ENCODE data around the gene RAD51C.

- TF ChIP-seq CEBPB (IDR thresholded peaks at IDR 0.05) (no peak), POLR2A (IDR thresholded peaks at IDR 0.05; ENCODE audit: low read length) (no peak), CTCF (IDR thresholded peaks at IDR 0.05) (no peak), HOXA7 (CRISPR knock-in tag; IDR thresholded peaks at IDR 0.05) (no peak), CHD4 (IDR thresholded peaks at IDR 0.05; ENCODE audit: borderline replicate concordance) (no peak), EP300 (IDR thresholded peaks at IDR 0.05) (no peak), CHD2 (IDR thresholded peaks at IDR 0.05; ENCODE audit: low read length, partially characterized antibody) (no peak), MAFK (IDR thresholded peaks at IDR 0.05; ENCODE audit: partially characterized antibody) (no peak), BCL3 (IDR thresholded peaks at IDR 0.05) (no peak)
- TF ChIP-seq, protein P1, sequence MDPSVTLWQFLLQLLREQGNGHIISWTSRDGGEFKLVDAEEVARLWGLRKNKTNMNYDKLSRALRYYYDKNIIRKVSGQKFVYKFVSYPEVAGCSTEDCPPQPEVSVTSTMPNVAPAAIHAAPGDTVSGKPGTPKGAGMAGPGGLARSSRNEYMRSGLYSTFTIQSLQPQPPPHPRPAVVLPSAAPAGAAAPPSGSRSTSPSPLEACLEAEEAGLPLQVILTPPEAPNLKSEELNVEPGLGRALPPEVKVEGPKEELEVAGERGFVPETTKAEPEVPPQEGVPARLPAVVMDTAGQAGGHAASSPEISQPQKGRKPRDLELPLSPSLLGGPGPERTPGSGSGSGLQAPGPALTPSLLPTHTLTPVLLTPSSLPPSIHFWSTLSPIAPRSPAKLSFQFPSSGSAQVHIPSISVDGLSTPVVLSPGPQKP (IDR thresholded peaks at IDR 0.05; ENCODE audit: low read depth, low read length): no peak
These were observed 7.4 kb downstream of the RAD51C start for GRCh38 chr17:58699771-58700170.

All from A549 (cell line).